Measurements from ENCODE around the gene TM9SF1. TPM values are rescaled to one million over a fixed set of nuclear protein-coding genes. Genes with fewer than 3 reads are reported as not detected.
A peak's percentile ranks its signal among the peaks of the same experiment; 100 is the strongest.

The TM9SF1 gene
- total and polyA plus RNA-seq, 9 of the 15 experiments (the other 6 are each of a cell fraction or from before 2014, with no cell fraction given), result 5.3 to 20.3 (median 11.8) TPM

DNA sequence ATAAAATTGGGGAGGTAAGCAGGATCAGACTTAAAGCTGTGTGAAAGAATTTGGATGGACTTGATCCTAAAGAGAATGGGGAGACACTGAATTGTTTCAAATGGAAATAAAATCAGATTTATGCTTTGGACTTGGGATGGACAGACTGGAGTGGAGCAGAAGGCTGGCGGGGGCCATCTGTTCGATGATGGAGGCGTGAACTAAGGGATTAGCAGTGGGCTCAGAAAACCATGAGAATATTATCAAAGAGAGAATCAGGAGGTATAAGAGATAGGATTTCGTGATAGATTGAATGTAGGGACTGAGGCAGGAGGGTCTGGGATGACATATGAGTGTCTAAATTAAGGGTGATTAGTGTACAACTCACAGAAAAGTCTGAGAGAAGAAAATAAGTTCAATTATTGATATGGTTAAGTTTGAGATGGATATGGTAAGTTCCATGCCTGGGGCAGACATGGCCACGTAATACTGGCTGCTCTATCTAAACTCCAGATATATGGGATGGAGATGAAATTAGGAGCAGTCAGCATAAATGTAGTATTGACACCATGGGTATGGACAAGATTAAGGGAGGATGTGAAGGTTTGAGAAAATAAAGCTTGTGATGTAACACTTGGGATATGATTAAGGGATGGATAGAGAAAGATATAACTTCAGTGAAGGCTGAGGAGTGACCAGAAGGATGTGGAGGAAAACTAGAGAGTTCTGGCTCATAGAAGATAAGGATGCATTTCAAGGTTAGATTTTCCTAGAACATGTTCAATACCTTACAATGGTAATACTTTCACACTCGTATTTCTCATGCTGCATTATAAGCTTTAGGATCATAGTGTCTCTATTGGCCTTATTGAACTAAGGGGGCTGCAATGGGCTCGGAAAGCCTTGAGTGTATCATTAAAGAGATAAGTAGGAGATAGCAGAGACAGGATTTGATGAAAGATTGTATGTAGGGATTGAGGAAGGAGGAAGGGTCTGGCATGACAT lies 9.2 kb upstream of the TM9SF1 start:
- in situ Hi-C loops (cut with MboI), result no loop called here
- BruUV-seq (replicated peaks), result no TSS peak
- ATAC-seq (no peak), DNase-seq (ENCODE audit: extremely low read depth in 1 of 4, low spot score in 3 of 4) (no peak), FAIRE-seq (no peak)
- Histone ChIP-seq H3K27ac (ENCODE audit: extremely low read depth, low read depth, low read length) (no peak overlapping the region), H2AFZ (ENCODE audit: low read depth, low read length) (no peak overlapping the region), H3K4me3 (no peak overlapping the region), H3K9me1 (ENCODE audit: control insufficient read depth, insufficient read depth, low read length) (no peaks in the 10 kb centered on the region), H3K4me2 (ENCODE audit: insufficient read depth, low read length) (no peak overlapping the region), H3K9ac (ENCODE audit: insufficient read depth in 1 of 2, low read depth in 2 of 2, low read length in 2 of 2) (no peak overlapping the region), H3K27me3 (ENCODE audit: control insufficient read depth in 2 of 2, insufficient read depth in 2 of 2, low read length in 2 of 2) (no peaks in the 10 kb centered on the region), H4K20me1 (replicated peaks; ENCODE audit: control insufficient read depth, insufficient read depth, low read length) (no peaks in the 10 kb centered on the region; the same call in 1 of the 2 replicates), H3K4me1 (replicated peaks in 1 of 2; ENCODE audit: control insufficient read depth in 2 of 2, insufficient read depth in 2 of 2, low read length in 2 of 2) (peaks cover 8 to 13% of the 10 kb centered on the region in 2 experiments; a peak in 4 of 5 replicates), H3K9me3 (replicated peaks; ENCODE audit: control insufficient read depth, insufficient read depth, low read depth, low read length) (0 out of 2 replicates have a peak, but pooled peaks cover 2% of the 10 kb centered on the region), H3K79me2 (ENCODE audit: control insufficient read depth, insufficient read depth, low read length) (no peaks in the 10 kb centered on the region), H3K36me3 (ENCODE audit: control insufficient read depth, insufficient read depth, low read length) (peaks cover 50% of the 10 kb centered on the region; the same call in 2 of the 3 replicates)
- TF ChIP-seq ZNF316 (IDR thresholded peaks at IDR 0.05) (peak; percentile 81), C11orf30 (IDR thresholded peaks at IDR 0.05; ENCODE audit: low read depth) (peak; percentile 62), RBM39 (optimal IDR thresholded peaks at IDR 0.05; ENCODE audit: low read depth, low read length) (no peak), MAFG (tag; conservative IDR thresholded peaks at IDR 0.05) (peak; percentile 35; the same call in 1 of the 2 replicates), TGIF2 (CRISPR knock-in tag; IDR thresholded peaks at IDR 0.05) (no peak), MAFF (IDR thresholded peaks at IDR 0.05; ENCODE audit: low read length) (0 out of 2 replicates have a peak, but pooled peaks have one; percentile 14), NR2C1 (IDR thresholded peaks at IDR 0.05) (no peak), NR2C1 (tag; IDR thresholded peaks at IDR 0.05) (no peak)
- TF ChIP-seq, protein P1, sequence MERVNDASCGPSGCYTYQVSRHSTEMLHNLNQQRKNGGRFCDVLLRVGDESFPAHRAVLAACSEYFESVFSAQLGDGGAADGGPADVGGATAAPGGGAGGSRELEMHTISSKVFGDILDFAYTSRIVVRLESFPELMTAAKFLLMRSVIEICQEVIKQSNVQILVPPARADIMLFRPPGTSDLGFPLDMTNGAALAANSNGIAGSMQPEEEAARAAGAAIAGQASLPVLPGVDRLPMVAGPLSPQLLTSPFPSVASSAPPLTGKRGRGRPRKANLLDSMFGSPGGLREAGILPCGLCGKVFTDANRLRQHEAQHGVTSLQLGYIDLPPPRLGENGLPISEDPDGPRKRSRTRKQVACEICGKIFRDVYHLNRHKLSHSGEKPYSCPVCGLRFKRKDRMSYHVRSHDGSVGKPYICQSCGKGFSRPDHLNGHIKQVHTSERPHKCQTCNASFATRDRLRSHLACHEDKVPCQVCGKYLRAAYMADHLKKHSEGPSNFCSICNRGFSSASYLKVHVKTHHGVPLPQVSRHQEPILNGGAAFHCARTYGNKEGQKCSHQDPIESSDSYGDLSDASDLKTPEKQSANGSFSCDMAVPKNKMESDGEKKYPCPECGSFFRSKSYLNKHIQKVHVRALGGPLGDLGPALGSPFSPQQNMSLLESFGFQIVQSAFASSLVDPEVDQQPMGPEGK (CRISPR knock-in tag; IDR thresholded peaks at IDR 0.05; ENCODE audit: borderline replicate concordance), result no peak
- TF ChIP-seq, protein P2, sequence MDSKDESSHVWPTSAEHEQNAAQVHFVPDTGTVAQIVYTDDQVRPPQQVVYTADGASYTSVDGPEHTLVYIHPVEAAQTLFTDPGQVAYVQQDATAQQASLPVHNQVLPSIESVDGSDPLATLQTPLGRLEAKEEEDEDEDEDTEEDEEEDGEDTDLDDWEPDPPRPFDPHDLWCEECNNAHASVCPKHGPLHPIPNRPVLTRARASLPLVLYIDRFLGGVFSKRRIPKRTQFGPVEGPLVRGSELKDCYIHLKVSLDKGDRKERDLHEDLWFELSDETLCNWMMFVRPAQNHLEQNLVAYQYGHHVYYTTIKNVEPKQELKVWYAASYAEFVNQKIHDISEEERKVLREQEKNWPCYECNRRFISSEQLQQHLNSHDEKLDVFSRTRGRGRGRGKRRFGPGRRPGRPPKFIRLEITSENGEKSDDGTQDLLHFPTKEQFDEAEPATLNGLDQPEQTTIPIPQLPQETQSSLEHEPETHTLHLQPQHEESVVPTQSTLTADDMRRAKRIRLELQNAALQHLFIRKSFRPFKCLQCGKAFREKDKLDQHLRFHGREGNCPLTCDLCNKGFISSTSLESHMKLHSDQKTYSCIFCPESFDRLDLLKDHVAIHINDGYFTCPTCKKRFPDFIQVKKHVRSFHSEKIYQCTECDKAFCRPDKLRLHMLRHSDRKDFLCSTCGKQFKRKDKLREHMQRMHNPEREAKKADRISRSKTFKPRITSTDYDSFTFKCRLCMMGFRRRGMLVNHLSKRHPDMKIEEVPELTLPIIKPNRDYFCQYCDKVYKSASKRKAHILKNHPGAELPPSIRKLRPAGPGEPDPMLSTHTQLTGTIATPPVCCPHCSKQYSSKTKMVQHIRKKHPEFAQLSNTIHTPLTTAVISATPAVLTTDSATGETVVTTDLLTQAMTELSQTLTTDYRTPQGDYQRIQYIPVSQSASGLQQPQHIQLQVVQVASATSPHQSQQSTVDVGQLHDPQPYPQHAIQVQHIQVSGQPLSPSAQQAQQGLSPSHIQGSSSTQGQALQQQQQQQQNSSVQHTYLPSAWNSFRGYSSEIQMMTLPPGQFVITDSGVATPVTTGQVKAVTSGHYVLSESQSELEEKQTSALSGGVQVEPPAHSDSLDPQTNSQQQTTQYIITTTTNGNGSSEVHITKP (IDR thresholded peaks at IDR 0.05; ENCODE audit: partially characterized antibody), result no peak
- ChIA-PET POLR2A (interaction anchor here (0.7 to 1.7 kb wide), 2 partner anchors 9 kb away, joined by 3 to 5 read pairs; partner anchors contain the start of genes CHMP4A and TM9SF1), CTCF (ENCODE audit: low intra/inter-chr PET ratio) (no interaction called here)
- 74% methylated on average over 6 of the region's 7 CpGs for WGBS (ENCODE audit: insufficient coverage, low coverage, missing lambda C conversion rate)
- intact Hi-C loops (cut with micrococcal nuclease), result no loop called here
